ENCODE measurements around the gene GABBR2.

DNA sequence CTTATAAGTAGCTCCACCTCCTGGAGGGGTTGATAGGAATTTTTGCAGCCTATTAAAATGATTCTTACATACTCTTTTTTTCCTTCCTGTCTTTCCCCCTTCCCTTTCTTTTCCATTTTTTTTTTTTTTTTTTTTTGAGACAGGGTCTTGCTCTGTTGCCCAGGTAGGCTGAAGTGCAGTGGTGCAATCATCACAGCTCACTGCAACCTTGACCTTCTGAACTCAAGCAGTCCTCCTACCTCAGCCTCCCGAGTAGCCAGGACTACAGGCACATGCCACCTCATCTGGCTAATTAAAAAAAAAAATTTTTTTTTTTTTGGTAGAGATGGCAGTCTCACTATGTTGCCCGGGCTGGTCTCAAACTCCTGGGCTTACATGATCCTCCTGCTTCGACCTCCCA, 448.9 kb downstream of the GABBR2 start:
- TF ChIP-seq POLR2AphosphoS5 (IDR thresholded peaks at IDR 0.05; ENCODE audit: low read depth, low read length), result no peak
- TF ChIP-seq POLR2A (IDR thresholded peaks at IDR 0.05; ENCODE audit: low read depth, low read length), result no peak

Measured in GM12892 (cell line).